Activated T-helper 2 cell treated with anti-CD3 and anti-CD28 coated beads, Interferon-gamma antibody, Interleukin-2, Interleukin-4, amounts not matched to agents 10 μg/mL and 5 μg/mL and 100 μg/mL, durations not matched to agents 14 hours and 24 hours and 36 hours (primary cell): ENCODE measurements around the gene ZBTB20. TPM values are rescaled to one million over a fixed set of nuclear protein-coding genes. Genes with fewer than 3 reads are reported as not detected.

Experiments used
- DNase-seq: peaks from one replicate; pipeline ENCODE4 v3.0.0; 2021; ENCODE audit warnings: low spot score
- H3K27ac Mint-ChIP-seq: one replicate; pipeline ENCODE4 v1.8.0; 2021; ENCODE audit warnings: mixed read lengths
- H3K27me3 Mint-ChIP-seq: one replicate; pipeline ENCODE4 v1.8.0; 2021; ENCODE audit warnings: low read depth, mixed read lengths
- H3K36me3 Mint-ChIP-seq: one replicate; pipeline ENCODE4 v1.8.0; 2021; ENCODE audit warnings: low read depth, mixed read lengths
- H3K4me1 Mint-ChIP-seq: one replicate; pipeline ENCODE4 v1.8.0; 2021; ENCODE audit warnings: low read depth, mixed read lengths
- H3K4me3 Mint-ChIP-seq: one replicate; pipeline ENCODE4 v1.8.0; 2021; ENCODE audit warnings: low read depth, mild to moderate bottlenecking, moderate library complexity, mixed read lengths
- H3K9me3 Mint-ChIP-seq: one replicate; pipeline ENCODE4 v1.8.0; 2021; ENCODE audit warnings: mixed read lengths
- intact Hi-C: fragments of 100-400 bp; cut with micrococcal nuclease; formaldehyde crosslinking; loops from one replicate; pipeline ENCODE4 v1.15.1; 2023
- total RNA-seq: library from RNA; stranded (reverse); gene quantifications from 2 replicates; pipeline ENCODE4 v1.2.3, GENCODE V29; 2022

The ZBTB20 gene
- total RNA-seq, 1 donor from 2014 or later: 3.3 TPM

- Mint-ChIP-seq H3K27ac (no peak overlapping the region), H3K4me1 (no peaks in the 10 kb centered on the region), H3K9me3 (no peaks in the 10 kb centered on the region), H3K4me3 (no peak overlapping the region), H3K36me3 (no peaks in the 10 kb centered on the region), H3K27me3 (no peaks in the 10 kb centered on the region)
- intact Hi-C loops: no loop called here
- DNase-seq: no peak
These were observed 388.0 kb downstream of the ZBTB20 start for GRCh38 chr3:114758831-114759699.

- no peaks in the 10 kb centered on the region for H3K27me3 Mint-ChIP-seq
- H3K27ac Mint-ChIP-seq: no peak overlapping the region
- H3K4me1 Mint-ChIP-seq: no peaks in the 10 kb centered on the region
- DNase-seq: no peak
- no peak overlapping the region for H3K4me3 Mint-ChIP-seq
- H3K36me3 Mint-ChIP-seq: no peaks in the 10 kb centered on the region
- intact Hi-C loops: no loop called here
- no peaks in the 10 kb centered on the region for H3K9me3 Mint-ChIP-seq
These were observed 390.4 kb downstream of the ZBTB20 start for GRCh38 chr3:114756506-114757279.

- no peaks in the 10 kb centered on the region for H3K9me3 Mint-ChIP-seq
- H3K27me3 Mint-ChIP-seq: no peaks in the 10 kb centered on the region
- H3K4me3 Mint-ChIP-seq: peak overlapping the region; percentile 49
- H3K27ac Mint-ChIP-seq: peak overlapping the region; percentile 54
- intact Hi-C loops: no loop called here
- peaks cover 12% of the 10 kb centered on the region for H3K4me1 Mint-ChIP-seq
- H3K36me3 Mint-ChIP-seq: no peaks in the 10 kb centered on the region
- no peak for DNase-seq
These were observed 400.6 kb downstream of the ZBTB20 start for GRCh38 chr3:114746502-114746901.

GRCh38 chr3:114745322-114746240 lies 401.5 kb downstream of the ZBTB20 start:
- H3K27ac Mint-ChIP-seq: no peak overlapping the region
- H3K9me3 Mint-ChIP-seq: no peaks in the 10 kb centered on the region
- H3K36me3 Mint-ChIP-seq: no peaks in the 10 kb centered on the region
- no peak overlapping the region for H3K4me3 Mint-ChIP-seq
- intact Hi-C loops: no loop called here
- H3K4me1 Mint-ChIP-seq: peaks cover 12% of the 10 kb centered on the region
- DNase-seq: no peak
- no peaks in the 10 kb centered on the region for H3K27me3 Mint-ChIP-seq

GRCh38 chr3:114743746-114744485 lies 403.2 kb downstream of the ZBTB20 start:
- H3K4me3 Mint-ChIP-seq: no peak overlapping the region
- intact Hi-C loops: no loop called here
- H3K36me3 Mint-ChIP-seq: no peaks in the 10 kb centered on the region
- H3K9me3 Mint-ChIP-seq: no peaks in the 10 kb centered on the region
- DNase-seq: no peak
- H3K4me1 Mint-ChIP-seq: peaks cover 12% of the 10 kb centered on the region
- no peaks in the 10 kb centered on the region for H3K27me3 Mint-ChIP-seq
- H3K27ac Mint-ChIP-seq: no peak overlapping the region

- Mint-ChIP-seq H3K4me1 (peaks cover under 1% of the 10 kb centered on the region), H3K27me3 (no peaks in the 10 kb centered on the region), H3K27ac (no peak overlapping the region), H3K36me3 (no peaks in the 10 kb centered on the region), H3K4me3 (no peak overlapping the region), H3K9me3 (no peaks in the 10 kb centered on the region)
- intact Hi-C loops: no loop called here
- no peak for DNase-seq
These were observed 406.0 kb downstream of the ZBTB20 start for GRCh38 chr3:114741066-114741465.

- H3K4me1 Mint-ChIP-seq: no peaks in the 10 kb centered on the region
- intact Hi-C loops: no loop called here
- H3K4me3 Mint-ChIP-seq: no peak overlapping the region
- H3K36me3 Mint-ChIP-seq: no peaks in the 10 kb centered on the region
- no peak for DNase-seq
- no peaks in the 10 kb centered on the region for H3K27me3 Mint-ChIP-seq
- H3K27ac Mint-ChIP-seq: no peak overlapping the region
- no peaks in the 10 kb centered on the region for H3K9me3 Mint-ChIP-seq
These were observed 407.5 kb downstream of the ZBTB20 start for GRCh38 chr3:114739627-114740026.

- Mint-ChIP-seq H3K27ac (no peak overlapping the region), H3K36me3 (no peaks in the 10 kb centered on the region), H3K4me3 (no peak overlapping the region), H3K27me3 (no peaks in the 10 kb centered on the region), H3K9me3 (no peaks in the 10 kb centered on the region), H3K4me1 (no peaks in the 10 kb centered on the region)
- no peak for DNase-seq
- intact Hi-C loops: no loop called here
These were observed 414.7 kb downstream of the ZBTB20 start for GRCh38 chr3:114732353-114732752.

- Mint-ChIP-seq H3K4me3 (no peak overlapping the region), H3K27ac (no peak overlapping the region), H3K4me1 (no peaks in the 10 kb centered on the region), H3K36me3 (no peaks in the 10 kb centered on the region), H3K27me3 (no peaks in the 10 kb centered on the region), H3K9me3 (no peaks in the 10 kb centered on the region)
- DNase-seq: no peak
- intact Hi-C loops: no loop called here
These were observed 416.7 kb downstream of the ZBTB20 start for GRCh38 chr3:114730397-114730796.

- Mint-ChIP-seq H3K27me3 (no peaks in the 10 kb centered on the region), H3K27ac (no peak overlapping the region), H3K9me3 (no peaks in the 10 kb centered on the region), H3K4me1 (peaks cover 3% of the 10 kb centered on the region), H3K4me3 (no peak overlapping the region), H3K36me3 (no peaks in the 10 kb centered on the region)
- DNase-seq: no peak
- intact Hi-C loops: no loop called here
These were observed 419.7 kb downstream of the ZBTB20 start for GRCh38 chr3:114727373-114727772.

- no peak overlapping the region for H3K4me3 Mint-ChIP-seq
- H3K36me3 Mint-ChIP-seq: no peaks in the 10 kb centered on the region
- H3K27ac Mint-ChIP-seq: no peak overlapping the region
- intact Hi-C loops: no loop called here
- H3K4me1 Mint-ChIP-seq: peaks cover 5% of the 10 kb centered on the region
- no peaks in the 10 kb centered on the region for H3K9me3 Mint-ChIP-seq
- no peaks in the 10 kb centered on the region for H3K27me3 Mint-ChIP-seq
- no peak for DNase-seq
These were observed 421.1 kb downstream of the ZBTB20 start for GRCh38 chr3:114725966-114726365.

GRCh38 chr3:114722530-114722929 lies 424.6 kb downstream of the ZBTB20 start:
- intact Hi-C loops: no loop called here
- no peak overlapping the region for H3K27ac Mint-ChIP-seq
- no peak overlapping the region for H3K4me3 Mint-ChIP-seq

More at GRCh38 chr3:114722530-114722929, 424.6 kb downstream of the ZBTB20 start:
- Mint-ChIP-seq H3K27me3 (no peaks in the 10 kb centered on the region), H3K9me3 (no peaks in the 10 kb centered on the region), H3K36me3 (no peaks in the 10 kb centered on the region), H3K4me1 (peaks cover 9% of the 10 kb centered on the region)
- DNase-seq: no peak
